NCI-H82 treated with DMSO at 0.1 percent for 48 hours (cell line): ENCODE results near the gene ARHGEF40.
A peak's percentile ranks its signal among the peaks of the same experiment; 100 is the strongest.

Experiments used
- DNase-seq: peaks from one replicate; lab custom pipeline; 2025; ENCODE audit not compliant: unreplicated experiment; lab: John Stamatoyannopoulos, UW

The ARHGEF40 gene

DNA sequence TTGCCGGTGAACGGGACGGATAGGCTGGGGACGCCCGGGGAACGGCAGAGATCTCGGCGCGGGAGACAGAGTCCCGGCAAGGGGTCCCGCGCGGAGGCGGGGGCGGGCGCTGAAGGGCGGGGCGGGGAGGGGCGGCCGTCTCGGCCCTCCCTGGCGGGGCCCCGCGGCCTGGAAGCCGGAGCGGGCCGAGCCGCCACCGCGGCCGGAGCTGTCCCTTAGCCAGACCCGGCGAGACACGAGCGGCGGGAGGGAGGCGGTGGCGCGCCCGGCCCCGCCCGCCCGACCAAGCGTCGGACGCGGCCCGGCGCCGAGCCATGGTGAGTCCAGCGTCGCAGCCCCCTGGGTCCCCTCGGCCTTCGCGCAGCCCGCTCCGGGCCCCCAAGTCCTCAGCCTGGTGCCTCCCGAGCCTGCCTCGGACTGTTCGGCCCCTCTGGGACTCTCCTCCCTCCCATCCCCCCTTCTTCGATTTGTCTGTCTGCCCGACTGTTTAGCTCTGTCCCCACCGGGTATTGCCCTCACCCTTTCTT is at the start of gene ARHGEF40:
Gene ARHGEF40 (plus strand): TSS at position 222 of the 527 bp plus-strand sequence. CDS start 93 bp downstream, at position 315.
- DNase-seq = no peak

DNA sequence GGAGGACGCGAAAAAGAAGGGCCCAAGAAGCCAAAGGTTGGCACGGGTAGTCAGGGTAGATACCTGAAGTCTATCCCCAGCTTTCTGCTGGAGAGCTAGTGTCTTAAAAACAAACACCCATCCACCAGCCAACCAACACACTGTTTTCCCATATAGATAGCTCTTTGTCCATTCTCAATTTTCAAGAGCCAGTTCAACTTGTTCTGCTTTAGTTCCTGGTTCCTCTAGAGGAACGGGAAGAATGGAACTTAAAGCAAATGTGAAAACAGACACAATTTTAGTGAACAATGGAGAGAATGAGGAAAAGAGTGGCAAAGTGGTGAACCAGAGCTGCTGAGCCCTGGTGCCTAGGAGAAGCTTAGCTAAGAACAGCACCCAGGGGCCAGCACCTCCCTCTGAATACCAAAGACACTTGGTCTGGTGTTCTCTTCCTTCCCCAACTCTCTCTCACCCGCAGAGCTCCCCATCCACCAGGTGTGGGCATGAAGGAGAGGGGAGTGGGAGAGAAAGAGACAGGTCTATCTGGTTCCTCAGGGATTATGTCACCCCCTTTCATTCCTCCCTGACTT is 49.0 kb upstream of the ARHGEF40 start:
- no peak for DNase-seq

DNA sequence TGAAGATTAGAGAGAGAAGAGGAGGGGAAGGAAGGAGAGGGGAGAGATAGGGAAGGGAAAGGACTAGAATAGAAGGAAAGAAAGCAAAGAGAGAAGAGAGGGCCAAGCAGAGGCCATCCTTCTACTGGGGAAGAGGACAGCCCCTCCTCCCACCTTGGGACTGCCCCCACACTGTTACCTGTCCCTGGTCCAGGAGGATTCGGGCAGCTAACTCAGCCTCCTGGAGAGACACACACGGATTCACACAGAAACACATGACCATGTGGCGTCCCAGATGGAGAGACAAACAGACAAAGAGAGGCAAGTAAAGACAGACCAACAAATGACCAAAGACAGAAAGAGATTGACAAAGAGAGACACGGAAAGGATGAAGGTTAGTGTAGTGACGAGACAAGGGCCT is 47.4 kb upstream of the ARHGEF40 start:
- DNase-seq = no peak

DNA sequence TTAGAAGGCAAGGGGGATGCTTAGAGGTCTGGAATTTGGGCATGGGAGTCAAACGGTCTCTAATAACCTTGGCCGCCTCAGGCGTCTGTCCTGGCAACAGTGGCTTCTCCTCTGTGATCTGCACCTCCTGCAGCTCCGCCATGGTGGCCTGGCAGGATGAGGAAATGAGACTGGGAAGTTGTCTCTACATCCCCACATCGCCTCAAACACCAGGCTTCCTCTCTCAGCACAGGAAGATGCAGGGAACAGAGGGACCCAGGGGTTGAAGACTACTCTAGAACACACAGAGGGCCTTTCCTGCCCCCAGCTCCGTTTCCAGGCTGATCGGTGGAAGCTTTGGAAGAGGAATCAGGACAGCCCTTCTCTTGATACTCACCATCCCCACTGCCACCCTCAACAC is 46.9 kb upstream of the ARHGEF40 start:
- no peak for DNase-seq

DNA sequence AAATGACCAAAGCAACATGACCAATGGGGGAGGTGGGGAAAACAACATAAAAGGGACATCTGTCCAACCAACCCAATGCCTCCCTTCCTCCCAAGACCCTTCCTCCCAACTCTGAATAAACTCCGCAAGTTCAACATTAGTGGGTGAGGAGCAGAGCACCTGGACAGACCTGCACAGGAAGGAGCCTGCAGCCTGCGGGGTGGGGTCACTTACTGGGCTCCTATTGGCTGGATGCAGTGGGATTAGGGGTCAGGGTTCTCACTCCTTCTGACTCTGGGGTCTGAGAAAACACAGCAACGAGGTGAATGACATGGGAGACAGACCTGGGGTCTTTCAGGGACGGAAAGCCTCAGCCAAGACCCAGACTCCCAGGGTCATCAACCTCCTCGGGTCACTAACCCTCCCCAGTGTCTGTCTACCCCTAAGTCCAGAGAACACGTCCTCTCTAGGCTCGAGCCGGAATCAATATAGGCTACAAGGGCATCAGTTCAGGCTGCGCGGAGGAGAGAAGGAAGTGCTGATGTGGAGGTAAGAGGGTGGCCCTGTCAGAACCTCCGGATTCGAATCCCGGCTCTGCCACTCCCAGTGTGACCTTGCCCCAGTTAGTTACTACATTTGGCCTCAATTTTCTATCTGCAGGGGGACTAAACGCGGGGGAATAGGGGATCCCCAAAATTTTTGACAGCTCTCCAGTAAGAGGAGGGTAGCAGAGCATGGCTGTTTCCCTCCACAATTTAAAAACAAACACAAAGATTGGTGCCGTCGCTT is 46.1 kb upstream of the ARHGEF40 start:
- no peak for DNase-seq

DNA sequence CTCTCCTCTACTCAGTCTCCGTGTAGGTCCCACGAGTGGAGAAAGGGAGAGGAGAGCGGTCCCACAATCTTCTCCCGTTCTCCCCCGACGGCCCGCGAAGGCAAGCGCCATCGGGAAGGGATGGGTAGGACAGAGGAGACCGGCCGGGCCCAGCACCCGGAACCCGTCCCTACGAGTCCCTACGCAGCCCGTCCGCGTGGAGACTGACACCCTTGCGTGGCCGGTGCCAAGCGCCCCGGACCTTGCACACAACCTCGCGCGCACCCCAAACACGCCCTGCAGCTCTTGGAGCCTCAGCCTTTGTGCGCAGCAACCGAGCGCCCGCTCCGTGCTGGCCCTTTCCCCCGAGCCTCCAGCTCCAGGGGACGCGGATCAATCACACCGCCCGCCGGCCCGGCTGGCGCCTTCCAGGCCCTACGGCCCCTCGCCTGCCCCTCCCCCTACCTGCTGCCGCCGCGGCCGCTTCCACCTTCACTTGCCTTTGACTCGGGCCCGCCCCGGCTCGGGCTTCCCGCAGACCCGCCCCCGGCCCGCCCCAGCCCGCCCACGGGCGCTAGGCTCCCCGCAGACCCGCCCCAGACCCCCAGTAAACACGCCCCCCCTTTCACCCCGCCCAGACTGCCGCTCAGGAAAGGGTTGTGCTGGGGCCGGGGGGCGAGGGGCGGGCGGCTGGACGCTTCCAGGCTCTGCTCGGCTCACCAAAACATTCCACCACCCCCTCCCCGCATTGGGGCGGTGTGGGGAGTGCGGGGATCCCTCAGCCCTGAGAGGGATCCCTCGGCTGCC is 45.3 kb upstream of the ARHGEF40 start, which contains the start of gene NDRG2:
Gene NDRG2 (minus strand): TSS at position 477 of the 786 bp plus-strand sequence. CDS start 1,746 bp downstream, outside the sequence.
- DNase-seq = no peak

DNA sequence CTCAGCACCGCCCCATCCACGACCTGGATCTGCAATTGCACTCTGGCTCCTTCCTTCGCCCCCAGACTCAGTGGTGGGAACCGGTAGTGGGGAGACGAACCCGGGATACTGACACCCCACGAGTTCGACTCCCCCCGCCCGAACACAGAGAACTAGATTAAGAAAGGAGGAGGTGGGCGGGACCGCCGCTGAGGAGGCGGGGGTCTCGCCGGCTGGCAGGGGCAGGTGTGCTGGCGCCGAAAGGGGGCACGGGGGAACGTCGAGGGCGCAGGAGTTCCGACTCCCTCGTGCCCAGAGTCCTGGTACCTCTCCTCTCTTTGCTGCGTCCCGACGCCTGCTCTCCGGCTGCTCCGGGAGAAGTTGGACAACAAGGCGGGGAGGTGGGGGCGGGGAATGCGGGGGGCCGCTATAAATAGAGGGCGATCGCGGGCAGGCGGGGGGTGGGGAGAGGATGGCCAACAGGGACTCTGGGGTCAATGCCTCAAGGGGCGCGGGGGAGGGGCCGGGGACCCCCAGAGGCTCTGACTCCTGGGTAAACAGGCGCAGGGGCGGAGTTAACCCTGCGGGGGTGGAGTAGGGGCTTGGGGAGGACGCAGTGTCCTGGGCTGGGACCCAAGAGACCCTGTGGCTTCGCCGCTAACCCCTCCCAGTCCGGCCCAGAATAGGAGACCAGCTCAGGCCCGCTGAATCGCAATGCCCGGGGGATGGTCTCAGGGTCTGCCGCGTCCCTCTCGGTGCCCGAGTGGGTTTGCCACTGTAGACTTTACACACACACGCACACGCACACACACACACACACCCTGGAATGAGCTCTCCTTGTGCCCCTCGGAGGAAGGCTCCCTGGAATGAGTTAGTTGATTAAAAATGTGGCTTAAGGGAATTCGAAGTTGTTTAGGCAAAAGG is 44.5 kb upstream of the ARHGEF40 start:
- DNase-seq = no peak

DNA sequence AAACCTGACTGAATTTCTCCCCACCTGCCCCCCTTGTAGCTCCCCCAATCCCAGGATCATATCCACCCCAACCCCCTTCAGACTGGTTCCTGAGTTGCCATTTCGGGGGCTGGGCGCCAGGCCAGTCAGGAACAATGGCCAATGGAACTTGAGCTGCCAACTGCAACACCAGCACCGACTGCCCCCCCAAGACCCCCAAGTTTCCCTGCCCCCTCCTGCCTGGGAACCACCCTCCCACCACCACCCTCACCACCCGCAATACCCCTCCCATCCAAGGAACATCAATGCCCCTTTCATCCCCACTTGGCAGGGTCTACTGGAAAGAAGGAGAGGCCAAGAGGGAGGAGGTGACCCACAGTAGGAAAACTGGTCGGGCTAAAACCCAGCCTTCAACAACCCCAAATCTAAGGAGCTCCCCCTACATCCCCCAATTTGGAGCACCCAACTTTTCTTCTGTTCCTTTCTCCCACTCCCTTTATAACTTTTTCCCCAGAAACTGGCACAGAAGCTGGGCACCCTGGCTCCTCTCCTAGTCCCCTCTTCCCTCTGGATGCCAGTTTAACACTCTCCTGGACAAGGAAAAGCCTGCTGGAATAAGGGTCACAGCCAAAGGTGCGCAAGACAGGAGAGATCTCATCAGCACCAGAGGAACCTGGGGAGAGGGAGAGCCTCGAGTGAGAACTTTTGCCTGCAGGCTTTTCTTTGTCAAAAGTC is 43.7 kb upstream of the ARHGEF40 start:
- no peak for DNase-seq

DNA sequence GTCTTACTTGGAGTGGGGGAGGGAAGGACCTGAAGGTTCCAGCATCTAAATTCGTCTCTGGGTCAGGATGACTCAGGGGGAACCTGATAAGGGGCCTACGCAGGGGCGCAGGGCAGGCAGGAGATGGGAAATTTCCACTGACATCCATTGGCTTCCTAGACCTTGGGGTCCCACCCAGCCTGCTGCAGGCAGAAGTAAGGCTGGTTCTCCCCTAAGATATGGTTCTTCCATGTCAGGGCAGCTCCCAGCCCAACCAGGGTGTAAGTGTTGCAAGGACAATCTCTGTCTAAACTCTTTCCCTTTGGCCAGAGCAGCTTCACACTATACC is 43.2 kb upstream of the ARHGEF40 start:
- DNase-seq = no peak

DNA sequence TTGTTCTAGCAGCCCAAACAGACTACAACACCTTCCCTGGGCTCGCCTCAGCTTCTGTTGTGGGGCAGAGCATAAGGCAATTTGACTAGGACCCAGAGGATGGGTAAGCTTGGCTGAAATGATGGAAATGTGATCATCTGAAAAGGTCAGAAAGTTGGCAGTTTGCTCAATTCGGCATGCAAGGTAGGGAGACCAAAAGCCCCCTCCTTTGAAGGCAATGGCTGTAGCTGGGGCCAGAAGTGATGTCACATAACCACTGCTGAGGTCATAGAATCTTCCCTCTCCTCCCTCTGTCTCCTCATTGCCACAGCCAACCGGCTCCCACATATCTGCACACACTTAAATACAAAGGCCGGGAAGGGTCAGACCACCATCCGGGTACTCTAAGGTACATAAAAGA is 40.2 kb upstream of the ARHGEF40 start, which contains the start of gene TPPP2:
Gene TPPP2 (plus strand): TSS at position 301 of the 400 bp plus-strand sequence. CDS start 365 bp downstream, outside the sequence.
- no peak for DNase-seq

DNA sequence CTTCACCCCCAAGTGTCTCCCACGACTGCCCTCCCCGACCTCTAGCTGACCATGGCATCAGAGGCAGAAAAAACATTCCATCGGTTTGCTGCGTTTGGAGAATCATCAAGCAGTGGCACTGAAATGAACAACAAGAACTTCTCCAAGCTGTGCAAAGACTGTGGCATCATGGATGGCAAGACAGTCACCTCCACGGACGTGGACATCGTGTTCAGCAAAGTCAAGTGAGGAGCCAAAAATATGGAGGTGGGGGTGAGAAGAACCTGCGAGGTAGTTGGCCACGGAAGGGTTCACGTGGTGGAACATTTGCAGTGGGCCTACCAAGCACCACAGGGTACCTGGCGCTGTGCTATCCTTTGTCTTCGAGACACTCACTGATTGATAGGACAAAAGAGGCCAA is 39.6 kb upstream of the ARHGEF40 start:
- no peak for DNase-seq

DNA sequence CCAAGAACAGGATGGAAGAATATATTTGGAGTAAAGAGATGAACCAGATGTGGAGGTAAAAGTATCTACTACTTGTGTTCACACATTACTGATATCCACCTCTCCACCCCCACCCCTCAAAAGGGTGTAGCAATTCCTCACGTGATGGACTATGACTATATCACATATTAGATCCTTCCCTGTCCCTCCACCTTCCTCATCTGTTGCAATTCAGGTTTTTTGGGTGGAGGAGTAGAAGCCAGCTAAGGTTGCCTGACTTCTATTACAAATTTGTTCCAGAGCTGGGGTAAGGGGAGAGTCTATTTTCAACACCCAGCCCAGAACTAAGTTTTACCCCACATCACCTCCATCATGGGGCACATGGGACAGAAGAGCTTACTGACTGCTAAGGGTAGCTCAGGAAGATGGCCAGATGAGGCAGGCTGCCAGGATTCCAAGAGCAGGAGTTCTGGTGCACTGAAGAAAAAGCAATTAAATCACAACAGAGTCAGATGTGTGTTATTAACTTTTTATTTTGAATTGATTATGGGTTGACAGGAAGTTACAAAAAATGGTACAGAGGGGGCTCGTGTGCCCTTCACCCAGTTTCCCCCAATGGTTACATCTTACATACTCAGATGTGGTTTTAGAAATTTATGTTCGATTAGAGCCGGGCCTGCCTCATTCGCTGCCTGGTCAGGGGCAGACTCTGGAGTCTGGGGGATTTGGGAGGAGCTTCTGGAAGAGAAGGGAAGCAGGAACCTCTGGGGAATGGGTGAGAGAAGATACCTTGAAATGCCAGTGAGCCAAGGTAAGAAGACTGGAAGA is 37.6 kb upstream of the ARHGEF40 start:
- no peak for DNase-seq

DNA sequence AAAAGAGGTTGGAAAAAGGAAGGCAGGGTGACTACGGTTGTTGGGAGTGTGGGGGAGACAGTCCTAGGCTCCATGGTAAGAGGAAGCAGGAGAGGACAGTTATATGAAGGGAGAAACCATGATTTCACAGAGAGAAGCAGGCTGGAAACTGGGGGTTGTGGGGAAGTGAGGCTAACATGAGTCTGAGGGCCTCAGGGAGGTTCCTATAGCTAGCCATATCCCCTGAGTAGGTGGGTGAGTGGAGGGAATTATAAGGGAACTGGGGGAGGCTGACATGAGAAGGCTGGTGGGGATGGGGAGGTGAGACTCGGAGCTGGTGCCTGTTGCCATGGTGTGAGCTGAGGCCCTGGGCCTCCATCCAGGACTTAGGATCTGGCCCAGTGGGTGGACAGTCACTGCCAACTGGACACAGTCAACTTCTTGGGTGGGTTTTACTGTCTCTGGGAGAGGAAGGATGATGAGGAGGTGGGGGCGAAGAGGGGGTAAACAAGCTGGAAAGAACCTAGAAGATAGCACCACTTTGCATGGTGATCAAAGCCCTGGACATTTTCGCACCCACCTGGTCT is 36.9 kb upstream of the ARHGEF40 start:
- no peak for DNase-seq

DNA sequence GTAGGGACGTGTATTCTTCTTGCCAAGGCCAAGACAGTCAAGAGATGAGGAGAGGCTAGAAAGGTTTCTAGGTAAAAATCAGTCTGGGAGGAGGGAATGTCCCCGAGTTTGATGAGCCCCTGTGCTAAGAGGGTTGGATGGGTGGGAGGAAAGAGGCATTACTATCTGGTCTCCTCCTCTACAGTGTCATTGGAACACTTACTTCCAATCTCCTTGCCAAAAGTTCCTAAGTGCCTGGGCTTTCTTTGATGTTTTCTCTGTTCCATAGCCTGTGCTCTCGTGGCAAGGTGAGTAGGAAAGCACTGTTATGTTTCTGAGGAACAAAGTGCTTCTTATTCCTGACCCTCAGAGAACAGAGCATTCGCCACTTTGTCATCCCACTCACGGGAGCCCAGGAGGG is 35.4 kb upstream of the ARHGEF40 start, which contains the start of gene RNASE13:
Gene RNASE13 (minus strand): TSS at position 101 of the 400 bp plus-strand sequence. CDS start 519 bp downstream, outside the sequence.
- DNase-seq = no peak

DNA sequence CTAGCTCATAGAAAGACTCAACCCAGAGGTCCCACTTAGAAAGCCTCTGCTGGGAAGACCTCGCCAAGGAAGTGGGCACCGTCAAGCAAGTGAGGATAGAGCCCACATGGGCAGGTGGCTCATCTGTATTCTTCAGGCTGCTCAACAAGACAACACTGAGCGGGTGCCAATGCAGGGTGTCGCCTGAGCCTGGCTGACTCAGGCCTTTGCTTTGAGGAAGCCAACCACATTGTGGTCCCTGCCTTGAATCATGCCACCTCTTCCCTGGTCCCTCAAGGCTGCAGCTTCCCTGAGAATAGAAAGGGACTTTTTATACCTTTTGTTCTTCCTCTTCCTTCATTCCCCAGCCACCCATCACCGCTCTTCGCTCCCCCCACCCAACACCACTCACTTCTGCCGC is 33.4 kb upstream of the ARHGEF40 start:
- no peak for DNase-seq

DNA sequence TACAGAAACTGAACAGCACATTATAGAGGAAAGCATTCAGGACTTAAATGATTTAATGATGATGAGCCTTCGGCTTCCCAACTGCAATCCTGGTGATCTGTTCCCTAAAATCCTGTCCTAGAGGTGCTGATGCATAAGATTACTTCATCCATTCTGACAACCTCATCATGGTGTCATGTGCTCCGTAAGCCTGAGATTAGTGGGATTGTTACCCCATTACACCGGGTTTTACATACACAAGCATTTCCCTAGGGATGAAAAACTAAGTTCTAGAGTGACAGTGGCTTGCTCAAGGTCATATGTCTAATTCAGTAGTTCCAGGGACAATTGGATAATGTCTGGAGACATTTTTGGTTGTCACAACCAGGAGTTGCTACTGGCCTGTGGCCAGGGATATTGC is 32.9 kb upstream of the ARHGEF40 start:
- DNase-seq = peak; percentile 78

DNA sequence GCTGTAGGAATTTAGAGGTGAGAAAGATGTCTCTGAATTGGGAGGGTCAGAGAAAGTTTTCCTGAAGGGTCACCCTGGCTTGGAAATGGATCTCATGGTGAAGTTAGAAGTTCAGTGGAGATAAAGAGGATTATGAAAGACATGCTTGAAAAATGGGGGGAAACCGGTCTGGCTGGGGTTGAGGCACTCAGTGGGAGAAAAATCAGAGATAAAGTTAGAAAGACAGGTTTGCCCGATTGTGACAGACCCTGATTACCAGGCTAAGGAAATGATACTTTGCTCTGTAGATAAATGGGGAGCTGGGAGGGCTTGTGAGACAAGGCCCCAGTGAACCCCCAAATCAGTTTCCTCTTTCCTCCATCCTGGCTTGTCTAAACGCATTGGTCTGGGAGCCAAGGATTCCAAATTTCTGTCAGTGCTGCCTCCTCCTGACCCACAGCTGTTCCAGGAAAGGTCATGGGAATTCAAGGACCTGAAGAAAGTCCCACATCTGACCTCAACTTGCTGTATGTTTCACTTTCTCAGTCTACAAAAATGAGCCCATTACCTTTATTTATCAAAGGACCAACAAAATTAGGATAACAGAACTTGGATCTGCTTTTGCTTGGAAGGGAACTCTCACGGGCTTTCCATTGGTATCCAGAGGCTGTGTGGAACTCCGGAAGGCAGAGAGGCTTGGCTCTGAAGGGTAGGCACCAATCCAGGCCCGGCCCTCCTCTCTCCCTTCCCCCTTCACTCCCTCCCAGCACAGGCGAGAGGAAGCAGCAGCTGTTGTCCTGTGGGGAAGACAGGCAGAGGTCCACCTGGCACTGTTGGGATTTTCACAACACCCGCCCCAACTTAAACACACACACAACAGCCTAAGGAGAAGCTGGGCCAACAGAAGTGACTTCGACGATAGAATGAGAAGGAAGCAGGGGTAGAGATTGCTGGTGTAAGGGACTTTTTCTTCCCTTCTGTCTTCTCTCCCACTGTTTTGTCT is 31.4 kb upstream of the ARHGEF40 start:
- DNase-seq = peak; percentile 69
